Mucosa of stomach (tissue), 1 donor: ENCODE measurements around the gene IPO13.

Experiments
- H3K27me3 ChIP-seq: one replicate; pipeline ENCODE4 v1.7.0; 2013; ENCODE audit warnings: mild to moderate bottlenecking, low read length; ENCODE audit not compliant: control insufficient read depth, insufficient read depth
- H3K36me3 ChIP-seq: one replicate; pipeline ENCODE4 v1.7.0; 2013; ENCODE audit warnings: low read length; ENCODE audit not compliant: control insufficient read depth, insufficient read depth
- H3K4me1 ChIP-seq: one replicate; pipeline ENCODE4 v1.7.0; 2013; ENCODE audit warnings: mild to moderate bottlenecking, low read length; ENCODE audit not compliant: control insufficient read depth, insufficient read depth
- H3K4me3 ChIP-seq: one replicate; pipeline ENCODE4 v1.7.0; 2013; ENCODE audit warnings: low read length
- H3K9ac ChIP-seq: one replicate; pipeline ENCODE4 v1.7.0; 2013; ENCODE audit warnings: mild to moderate bottlenecking, low read length, moderate library complexity
- H3K9me3 ChIP-seq: one replicate; pipeline ENCODE4 v1.7.0; 2013; ENCODE audit warnings: mild to moderate bottlenecking, low read length, moderate library complexity; ENCODE audit not compliant: control insufficient read depth
- donor health status: Pancreatic carcinoma.

Gene IPO13

GRCh38 chr1:43946236-43947060, at the start of gene IPO13:
Gene IPO13 (plus strand): TSS chr1:43946950. CDS start chr1:43947601, 651 bp downstream.
- Histone ChIP-seq H3K27me3 (no peaks in the 10 kb centered on the region), H3K4me3 (peak within 1 kb of the TSS; percentile 53), H3K9ac (peak within 1 kb of the TSS; percentile 89), H3K4me1 (peaks cover 12% of the 10 kb centered on the region), H3K36me3 (no peaks in the 10 kb centered on the region), H3K9me3 (no peaks in the 10 kb centered on the region)

- no peaks in the 10 kb centered on the region for H3K27me3 ChIP-seq
- H3K36me3 ChIP-seq = no peaks in the 10 kb centered on the region
- no peak overlapping the region for H3K4me3 ChIP-seq
- no peak overlapping the region for H3K9ac ChIP-seq
- H3K4me1 ChIP-seq = no peaks in the 10 kb centered on the region
- H3K9me3 ChIP-seq = no peaks in the 10 kb centered on the region
These were observed 47.8 kb upstream of the IPO13 start for GRCh38 chr1:43898981-43899380.

GRCh38 chr1:43900386-43900785, 46.4 kb upstream of the IPO13 start:
- H3K9me3 ChIP-seq = no peaks in the 10 kb centered on the region
- H3K4me3 ChIP-seq = no peak overlapping the region
- H3K4me1 ChIP-seq = no peaks in the 10 kb centered on the region
- no peak overlapping the region for H3K9ac ChIP-seq
- H3K36me3 ChIP-seq = no peaks in the 10 kb centered on the region
- H3K27me3 ChIP-seq = no peaks in the 10 kb centered on the region

- Histone ChIP-seq H3K36me3 (no peaks in the 10 kb centered on the region), H3K27me3 (no peaks in the 10 kb centered on the region), H3K4me1 (no peaks in the 10 kb centered on the region), H3K9me3 (no peaks in the 10 kb centered on the region), H3K4me3 (no peak overlapping the region), H3K9ac (no peak overlapping the region)
These were observed 45.4 kb upstream of the IPO13 start for GRCh38 chr1:43901196-43901961.

GRCh38 chr1:43902058-43902831, 44.5 kb upstream of the IPO13 start:
- no peaks in the 10 kb centered on the region for H3K36me3 ChIP-seq
- no peaks in the 10 kb centered on the region for H3K4me1 ChIP-seq
- H3K9me3 ChIP-seq = no peaks in the 10 kb centered on the region
- H3K4me3 ChIP-seq = no peak overlapping the region
- H3K27me3 ChIP-seq = no peaks in the 10 kb centered on the region
- H3K9ac ChIP-seq = no peak overlapping the region

- no peaks in the 10 kb centered on the region for H3K4me1 ChIP-seq
- no peak overlapping the region for H3K9ac ChIP-seq
- H3K9me3 ChIP-seq = no peaks in the 10 kb centered on the region
- H3K36me3 ChIP-seq = no peaks in the 10 kb centered on the region
- no peaks in the 10 kb centered on the region for H3K27me3 ChIP-seq
- H3K4me3 ChIP-seq = no peak overlapping the region
These were observed 41.8 kb upstream of the IPO13 start for GRCh38 chr1:43904660-43905551.

- H3K36me3 ChIP-seq = no peaks in the 10 kb centered on the region
These were observed 38.5 kb upstream of the IPO13 start for GRCh38 chr1:43908226-43908625.

GRCh38 chr1:43908858-43909257, 37.9 kb upstream of the IPO13 start:
- no peaks in the 10 kb centered on the region for H3K9me3 ChIP-seq
- no peaks in the 10 kb centered on the region for H3K27me3 ChIP-seq
- H3K36me3 ChIP-seq = no peaks in the 10 kb centered on the region

More at GRCh38 chr1:43908226-43908625, 38.5 kb upstream of the IPO13 start:
- Histone ChIP-seq H3K4me3 (no peak overlapping the region), H3K27me3 (no peaks in the 10 kb centered on the region), H3K9me3 (no peaks in the 10 kb centered on the region), H3K9ac (no peak overlapping the region), H3K4me1 (no peaks in the 10 kb centered on the region)

GRCh38 chr1:43910343-43910742, 36.4 kb upstream of the IPO13 start:
- Histone ChIP-seq H3K4me3 (no peak overlapping the region), H3K27me3 (no peaks in the 10 kb centered on the region), H3K9me3 (no peaks in the 10 kb centered on the region), H3K4me1 (no peaks in the 10 kb centered on the region), H3K36me3 (no peaks in the 10 kb centered on the region), H3K9ac (no peak overlapping the region)

More at GRCh38 chr1:43908858-43909257, 37.9 kb upstream of the IPO13 start:
- no peak overlapping the region for H3K4me3 ChIP-seq
- H3K9ac ChIP-seq = no peak overlapping the region
- no peaks in the 10 kb centered on the region for H3K4me1 ChIP-seq

- Histone ChIP-seq H3K9me3 (no peaks in the 10 kb centered on the region), H3K36me3 (no peaks in the 10 kb centered on the region), H3K27me3 (no peaks in the 10 kb centered on the region), H3K4me1 (no peaks in the 10 kb centered on the region), H3K9ac (no peak overlapping the region), H3K4me3 (no peak overlapping the region)
These were observed 34.1 kb upstream of the IPO13 start for GRCh38 chr1:43912607-43913006.

GRCh38 chr1:43913051-43913501, 33.7 kb upstream of the IPO13 start:
- Histone ChIP-seq H3K4me3 (no peak overlapping the region), H3K4me1 (no peaks in the 10 kb centered on the region), H3K9me3 (no peaks in the 10 kb centered on the region), H3K36me3 (no peaks in the 10 kb centered on the region), H3K9ac (no peak overlapping the region), H3K27me3 (no peaks in the 10 kb centered on the region)
